Urinary bladder (tissue), 4 donors: ENCODE measurements around the gene TEDC2. TPM values are rescaled to one million over a fixed set of nuclear protein-coding genes. Genes with fewer than 3 reads are reported as not detected.
"Not testable (repeated sequence)": the region's sequence is repeated elsewhere in the genome, so short reads cannot be mapped to it uniquely, and the experiment has no call there.

Experiments
- DNase-seq: peaks from one replicate; pipeline ENCODE4 v3.0.0-alpha.2; 2015; ENCODE audit errors: extremely low spot score
- H3K27ac ChIP-seq: one replicate; pipeline ENCODE4 v1.5.1; 2013; ENCODE audit warnings: low read depth, mild to moderate bottlenecking, moderate library complexity
- H3K36me3 ChIP-seq: one replicate; pipeline ENCODE4 v1.6.1; 2013; ENCODE audit warnings: mild to moderate bottlenecking, moderate library complexity; ENCODE audit not compliant: insufficient read depth
- H3K4me1 ChIP-seq: one replicate; pipeline ENCODE4 v1.6.1; 2013; ENCODE audit warnings: mild to moderate bottlenecking, moderate library complexity; ENCODE audit not compliant: insufficient read depth
- H3K4me3 ChIP-seq: one replicate; pipeline ENCODE4 v1.5.1; 2013; ENCODE audit warnings: low read depth, low read length
- WGBS: extraction: QIAGEN DNeasy Blood & Tissue Kit; methylation state at CpG from one replicate; pipeline ENCODE4 v1.1.7; 2013; 5-methylcytosine and 5-hydroxymethylcytosine counted together
- polyA plus RNA-seq: library from polyadenylated mRNA; stranded (reverse); fragments of 200-250 nt; gene quantifications from one replicate; pipeline ENCODE4 v1.2.3, GENCODE V29; 2013
- total RNA-seq: library from RNA; depleted of rRNA; stranded (reverse); fragments of >200 nt; gene quantifications from one replicate; pipeline ENCODE4 v1.2.3, GENCODE V29; 2014
- donor health status: healthy with polysubstance abuse.
- donor health status: healthy.

The TEDC2 gene
- total and polyA plus RNA-seq, 2 donors = 1.1 to 2.4 TPM

DNA sequence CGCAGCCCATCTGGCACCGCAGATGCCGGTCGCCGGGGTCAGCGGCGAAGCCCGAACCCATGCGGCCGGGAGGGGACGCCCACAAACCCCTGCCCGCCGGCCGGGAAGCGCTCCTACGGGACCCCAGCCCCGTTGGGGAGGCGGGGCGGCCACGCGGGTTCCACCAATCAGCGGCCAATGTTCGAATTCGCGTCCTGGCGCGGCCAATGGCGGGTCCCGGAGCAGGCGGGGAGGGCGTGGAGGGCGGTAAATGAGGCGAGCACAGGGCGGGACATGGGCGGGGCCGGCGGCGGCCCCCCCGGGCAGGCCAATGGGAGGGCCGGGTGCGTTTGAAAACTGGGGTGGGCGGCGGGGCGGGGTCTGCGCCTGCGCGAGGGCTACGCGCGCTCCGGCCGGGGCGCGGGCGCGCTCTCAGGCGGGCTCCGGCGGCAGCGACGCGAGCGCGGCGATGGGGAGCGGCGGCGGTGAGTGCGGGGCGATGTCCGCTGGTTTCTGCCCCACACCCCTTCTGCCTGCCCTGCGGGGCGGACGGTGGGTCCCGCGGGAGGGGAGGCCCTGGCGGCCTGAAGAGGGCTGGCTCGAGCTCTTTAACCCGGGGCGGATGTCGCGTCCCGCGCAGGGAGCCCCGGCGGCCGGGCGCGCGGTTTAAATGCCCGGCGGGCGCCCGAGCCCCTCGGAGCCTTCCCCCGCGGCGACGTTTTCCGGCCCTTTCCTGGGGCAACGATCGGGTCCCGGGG lies 30.7 kb upstream of the TEDC2 start, which contains the start of gene CCNF:
CCNF (plus strand) TSS at position 414 of the 737 bp plus-strand sequence; CDS start at position 449, 35 bp downstream.
- under 1% methylated on average over 103 of the region's 103 CpGs for WGBS
- Histone ChIP-seq H3K4me3 (peak within 1 kb of the TSS; percentile 64), H3K36me3 (no peaks in the 10 kb centered on the region), H3K27ac (no peak within 1 kb of the TSS), H3K4me1 (peaks cover 1% of the 10 kb centered on the region)
- DNase-seq = peak; percentile 83

DNA sequence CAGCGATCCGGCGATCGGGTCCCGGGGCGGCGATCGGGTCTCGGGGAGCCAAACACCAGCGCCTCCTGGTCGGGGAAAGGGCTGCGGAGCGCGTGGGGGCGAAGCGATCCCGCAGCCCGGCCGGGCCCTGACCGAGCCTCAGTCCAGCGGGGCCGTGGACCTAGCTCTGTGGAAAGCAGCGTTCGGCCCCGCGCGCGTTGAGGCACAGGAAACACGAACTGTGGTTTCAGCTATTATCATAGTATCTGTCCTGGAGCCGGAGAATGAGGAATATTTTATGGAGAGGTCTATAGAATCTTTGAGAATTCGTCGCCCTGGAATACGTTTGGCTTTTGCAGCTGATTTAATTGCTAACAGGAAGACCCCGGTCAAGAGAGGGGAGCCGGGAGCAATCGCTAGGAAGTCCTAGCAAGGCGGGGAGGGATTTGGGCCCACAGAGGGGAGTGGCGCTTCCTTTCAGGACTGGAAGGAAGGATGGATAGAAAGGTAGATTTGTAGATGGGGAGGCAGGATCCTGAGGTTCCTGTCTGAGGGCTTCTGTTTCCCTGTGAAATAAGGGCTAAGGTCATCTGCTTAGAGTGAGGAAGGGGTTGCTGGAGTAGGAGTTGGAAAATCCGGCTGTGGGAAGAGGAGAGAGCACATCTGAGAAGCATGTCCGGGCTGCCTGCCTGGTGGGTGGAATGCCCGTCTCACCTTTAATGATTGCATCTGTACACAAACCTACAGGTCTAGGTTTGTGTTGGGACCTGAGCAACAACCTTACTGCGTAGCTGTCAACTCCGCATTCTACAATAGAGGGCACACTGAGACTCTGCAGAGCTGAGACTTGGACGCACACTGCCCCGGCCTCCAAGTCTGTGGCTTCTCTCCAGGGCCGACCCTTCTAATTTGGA lies 29.9 kb upstream of the TEDC2 start:
- 6% methylated on average over 46 of the region's 46 CpGs for WGBS
- peak overlapping the region; percentile 64 for H3K4me3 ChIP-seq
- no peaks in the 10 kb centered on the region for H3K36me3 ChIP-seq
- peak; percentile 18 for DNase-seq
- peaks cover 1% of the 10 kb centered on the region for H3K4me1 ChIP-seq
- no peak overlapping the region for H3K27ac ChIP-seq

- Histone ChIP-seq H3K4me1 (peaks cover 1% of the 10 kb centered on the region), H3K36me3 (peaks cover 5% of the 10 kb centered on the region), H3K4me3 (no peak overlapping the region), H3K27ac (no peak overlapping the region)
- DNase-seq = no peak
- WGBS = 97% methylated on average over 6 of the region's 6 CpGs
Observed at GRCh38 chr16:2432286-2432685, 27.6 kb upstream of the TEDC2 start.

DNA sequence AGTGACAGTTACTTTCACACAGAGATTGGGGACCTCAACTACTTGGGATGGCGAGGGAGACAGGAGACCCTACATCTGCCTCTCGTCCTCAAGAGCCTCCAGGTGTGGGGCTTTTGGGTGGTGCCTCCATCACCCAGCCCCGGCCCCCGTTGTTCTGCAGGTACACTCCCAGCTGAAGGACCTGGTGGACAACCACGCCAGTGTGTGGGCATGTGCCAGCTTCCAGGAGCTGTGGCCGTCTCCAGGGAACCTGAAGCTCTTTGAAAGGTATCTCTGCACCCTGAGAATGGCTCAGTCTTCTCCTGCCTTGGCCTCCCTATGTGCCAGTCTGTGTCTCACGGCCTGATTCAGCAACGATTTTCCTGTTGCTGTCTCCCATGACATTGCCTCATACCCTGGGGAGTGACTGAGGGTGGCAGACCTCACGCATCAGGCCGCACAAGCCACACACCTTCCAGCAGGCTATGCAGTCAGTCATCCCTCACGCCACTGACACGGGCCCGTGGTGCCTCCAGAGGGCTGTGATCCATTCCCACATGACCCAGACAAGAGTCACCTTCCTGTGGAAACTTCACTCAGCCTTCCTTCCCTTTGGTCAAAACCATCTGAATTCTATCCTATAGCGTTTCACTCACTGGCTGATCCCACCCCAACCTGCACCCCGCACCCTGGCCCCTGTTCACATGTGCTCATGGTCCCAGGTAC lies 27.0 kb upstream of the TEDC2 start:
- H3K4me1 ChIP-seq = peaks cover 1% of the 10 kb centered on the region
- peaks cover 5% of the 10 kb centered on the region for H3K36me3 ChIP-seq
- WGBS = 96% methylated on average over 15 of the region's 15 CpGs
- H3K27ac ChIP-seq = no peak overlapping the region
- no peak overlapping the region for H3K4me3 ChIP-seq
- DNase-seq = no peak

- DNase-seq = not testable (repeated sequence)
Observed at GRCh38 chr16:2435236-2435635, 24.7 kb upstream of the TEDC2 start.

DNA sequence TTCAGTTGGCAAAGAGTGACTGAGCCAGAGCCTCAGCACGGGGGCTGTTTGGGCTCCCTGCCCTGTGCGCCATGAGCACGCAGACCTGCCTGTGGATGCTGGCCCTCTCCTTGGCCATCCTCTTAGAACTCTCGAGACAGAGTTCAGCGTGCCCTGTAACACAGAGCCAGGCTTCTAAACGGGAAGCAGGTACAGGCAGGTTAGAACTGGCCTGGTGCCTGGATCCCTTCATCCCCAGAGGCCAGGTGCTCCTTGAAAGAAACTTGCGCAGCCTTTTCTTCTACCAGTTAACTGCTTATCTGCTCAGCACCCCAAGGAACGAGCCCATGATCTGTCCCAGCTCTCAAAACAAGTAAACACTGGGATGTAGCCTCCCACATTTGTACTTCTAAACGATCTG lies 23.8 kb upstream of the TEDC2 start:
- Histone ChIP-seq H3K36me3 (peaks cover 7% of the 10 kb centered on the region), H3K4me3 (no peak overlapping the region), H3K27ac (no peak overlapping the region), H3K4me1 (peaks cover 1% of the 10 kb centered on the region)
- no peak for DNase-seq
- 92% methylated on average over 9 of the region's 9 CpGs for WGBS

More at GRCh38 chr16:2435236-2435635, 24.7 kb upstream of the TEDC2 start:
- 89% methylated on average over 4 of the region's 4 CpGs for WGBS
- H3K4me1 ChIP-seq, H3K4me3 ChIP-seq, H3K27ac ChIP-seq, H3K36me3 ChIP-seq: not testable (repeated sequence)

- 96% methylated on average over 24 of the region's 24 CpGs for WGBS
- Histone ChIP-seq H3K4me1 (no peaks in the 10 kb centered on the region), H3K27ac (no peak overlapping the region), H3K36me3 (peaks cover 7% of the 10 kb centered on the region), H3K4me3 (no peak overlapping the region)
- DNase-seq = no peak
Observed at GRCh38 chr16:2437032-2437790, 22.7 kb upstream of the TEDC2 start.

DNA sequence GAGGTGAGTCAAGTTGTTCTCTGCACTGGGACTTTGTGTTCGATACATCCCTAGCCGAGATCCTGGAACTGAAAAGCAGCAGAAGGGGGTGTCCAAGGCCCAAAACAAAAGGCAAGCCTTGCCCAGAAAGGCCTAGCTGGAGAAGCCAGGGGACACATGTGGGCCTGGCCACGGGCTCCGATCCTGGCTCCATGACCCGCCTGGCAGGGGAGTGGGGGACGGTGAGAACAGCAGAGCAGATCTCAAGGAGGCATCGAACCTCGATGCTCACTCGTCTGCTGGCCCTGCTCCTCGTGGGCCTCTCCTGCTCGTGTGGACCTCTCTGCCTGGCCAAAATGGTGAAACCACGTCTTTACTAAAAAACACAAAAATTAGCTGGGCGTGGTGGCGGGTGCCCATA lies 21.8 kb upstream of the TEDC2 start:
- peaks cover 7% of the 10 kb centered on the region for H3K36me3 ChIP-seq
- 95% methylated on average over 14 of the region's 14 CpGs for WGBS
- DNase-seq = no peak
- H3K4me1 ChIP-seq = no peaks in the 10 kb centered on the region
- H3K27ac ChIP-seq = no peak overlapping the region
- no peak overlapping the region for H3K4me3 ChIP-seq

DNA sequence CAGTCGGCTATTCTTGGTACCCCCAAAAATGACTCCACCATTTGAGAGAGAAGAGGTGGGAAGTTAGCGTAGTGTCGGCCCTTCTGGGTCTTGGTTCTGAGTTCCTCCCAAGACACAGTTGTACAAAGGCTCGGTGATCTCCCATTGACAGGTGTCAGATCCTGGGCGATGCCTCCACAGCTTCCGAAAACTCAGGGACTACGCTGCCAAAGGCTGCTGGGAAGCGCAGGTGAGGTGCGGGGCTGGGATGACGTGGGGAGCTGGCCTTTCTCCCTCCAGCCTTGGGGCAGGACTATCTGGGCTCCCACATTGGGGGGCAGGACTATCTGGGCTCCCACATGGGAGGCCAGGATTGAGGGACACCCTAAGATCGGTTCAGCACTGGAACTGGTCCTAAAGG lies 20.3 kb upstream of the TEDC2 start:
- Histone ChIP-seq H3K27ac (no peak overlapping the region), H3K36me3 (peaks cover 7% of the 10 kb centered on the region), H3K4me3 (no peak overlapping the region), H3K4me1 (no peaks in the 10 kb centered on the region)
- no peak for DNase-seq
- WGBS = 97% methylated on average over 11 of the region's 11 CpGs

GRCh38 chr16:2441143-2441804 lies 18.6 kb upstream of the TEDC2 start:
- H3K4me3 ChIP-seq, DNase-seq, H3K36me3 ChIP-seq, H3K27ac ChIP-seq, H3K4me1 ChIP-seq: not testable (repeated sequence)
- 90% methylated on average over 15 of the region's 15 CpGs for WGBS

DNA sequence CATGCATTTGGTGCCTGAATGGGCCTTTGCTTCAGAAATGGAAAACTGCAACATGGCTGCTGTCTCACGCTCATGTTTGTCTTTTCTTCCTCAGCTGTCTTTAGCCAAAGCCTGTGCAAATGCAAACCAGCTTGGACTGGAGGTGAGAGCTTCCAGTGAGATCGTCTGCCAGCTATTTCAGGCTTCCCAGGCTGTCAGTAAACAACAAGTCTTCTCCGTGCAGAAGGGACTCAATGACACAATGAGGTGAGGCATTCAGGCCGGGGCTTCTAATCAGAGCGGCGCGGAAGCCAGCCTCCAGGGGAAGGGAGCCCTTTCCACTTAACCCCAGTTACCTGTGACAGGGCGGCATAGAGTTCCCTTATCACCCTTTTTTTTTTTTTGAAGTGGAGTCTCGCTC lies 16.4 kb upstream of the TEDC2 start:
- Histone ChIP-seq H3K4me3 (no peak overlapping the region), H3K27ac (no peak overlapping the region), H3K36me3 (peaks cover 4% of the 10 kb centered on the region), H3K4me1 (no peaks in the 10 kb centered on the region)
- DNase-seq = no peak
- 91% methylated on average over 9 of the region's 9 CpGs for WGBS

DNA sequence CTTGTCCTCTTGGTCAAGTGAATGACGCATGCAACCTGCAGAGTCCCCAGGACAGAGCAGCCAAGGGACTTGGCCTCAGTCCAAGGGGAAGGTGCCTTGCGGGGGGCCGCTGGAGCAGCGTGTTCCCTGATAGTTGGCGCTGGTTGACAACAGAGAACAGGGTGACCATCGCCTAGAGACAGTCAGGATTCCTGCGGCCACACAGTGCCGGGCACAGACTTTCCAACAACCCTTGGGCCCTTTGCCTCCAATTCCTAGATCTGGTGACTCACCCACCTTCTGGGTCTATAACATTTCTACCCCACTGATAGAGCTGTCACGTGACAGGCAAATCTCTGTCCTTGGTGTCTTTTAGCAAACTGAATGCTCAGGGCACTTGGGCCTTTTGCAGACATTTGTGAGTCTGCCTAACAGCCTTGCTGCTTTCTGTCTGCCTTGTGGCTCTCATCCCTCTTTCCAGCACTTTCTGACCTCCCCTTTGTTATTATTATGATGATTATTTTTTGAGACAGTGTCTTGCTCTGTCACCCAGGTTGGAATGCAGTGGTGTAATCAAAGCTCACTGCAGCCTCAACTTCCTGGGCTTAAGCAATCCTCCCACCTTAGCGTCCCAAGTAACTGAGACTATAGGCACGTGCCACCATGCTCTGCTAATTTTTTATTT lies 11.9 kb upstream of the TEDC2 start:
- 94% methylated on average over 11 of the region's 11 CpGs for WGBS
- H3K36me3 ChIP-seq = peaks cover 2% of the 10 kb centered on the region

More for the DNA sequence above, 11.9 kb upstream of the TEDC2 start:
- DNase-seq = no peak
- no peaks in the 10 kb centered on the region for H3K4me1 ChIP-seq
- no peak overlapping the region for H3K4me3 ChIP-seq
- no peak overlapping the region for H3K27ac ChIP-seq
